ENCODE results near the gene SCEL.
A peak's percentile ranks its signal among the peaks of the same experiment; 100 is the strongest.
"Not testable (repeated sequence)": the region's sequence is repeated elsewhere in the genome, so short reads cannot be mapped to it uniquely, and the experiment has no call there.

The SCEL gene

GRCh38 chr13:77535448-77535847 lies at the start of gene SCEL:
TSS of gene SCEL (plus strand) at chr13:77535706. CDS start at chr13:77555876, 20,170 bp downstream.
- FAIRE-seq = no peak

GRCh38 chr13:77489566-77490337 lies 45.8 kb upstream of the SCEL start:
- DNase-seq (ENCODE audit: insufficient read length, low spot score) (no peak), FAIRE-seq (peak; percentile 33)

More at GRCh38 chr13:77535448-77535847, at the start of gene SCEL:
- no peak for DNase-seq (ENCODE audit: insufficient read length, low spot score)

DNA sequence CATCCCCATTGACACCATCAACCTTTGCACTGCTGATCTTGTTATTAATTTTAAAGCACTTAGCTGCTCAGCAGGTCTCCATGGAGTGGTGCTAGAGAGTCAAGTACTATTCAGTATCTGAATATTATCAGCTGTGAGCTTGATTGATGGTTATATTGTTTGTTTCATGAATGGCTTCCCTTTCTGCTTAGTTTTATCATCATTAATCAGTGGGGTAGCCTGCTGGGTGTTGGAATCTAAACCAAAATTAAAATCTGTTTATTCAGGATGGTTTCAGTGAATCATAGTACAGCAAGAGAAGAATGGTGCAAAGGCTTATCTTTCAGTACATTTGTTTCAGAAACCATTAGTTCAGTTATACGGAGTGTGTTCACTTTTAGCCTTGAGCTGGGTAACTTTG lies 42.5 kb upstream of the SCEL start:
- no peak for DNase-seq (ENCODE audit: insufficient read length, low spot score)
- FAIRE-seq = peak; percentile 64

DNA sequence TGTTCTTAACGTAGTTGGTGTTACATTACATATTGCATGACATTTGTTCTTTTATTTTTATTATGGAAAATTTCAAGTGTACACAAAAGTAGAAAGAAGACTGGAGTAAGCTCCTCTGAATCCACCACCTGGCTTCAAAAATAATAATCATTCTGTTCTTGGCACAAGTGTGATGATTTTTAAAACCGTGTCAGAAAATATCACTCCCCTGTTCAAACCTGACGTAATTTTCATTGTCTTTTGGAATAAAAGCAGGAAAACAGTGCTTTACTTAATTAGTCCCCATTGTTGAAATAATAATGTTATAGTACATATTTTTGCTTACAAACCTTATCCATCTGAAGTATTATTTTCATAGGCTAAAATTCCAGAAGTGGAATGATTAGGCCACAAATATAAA lies 41.3 kb upstream of the SCEL start:
- FAIRE-seq = no peak
- DNase-seq (ENCODE audit: insufficient read length, low spot score) = no peak

DNA sequence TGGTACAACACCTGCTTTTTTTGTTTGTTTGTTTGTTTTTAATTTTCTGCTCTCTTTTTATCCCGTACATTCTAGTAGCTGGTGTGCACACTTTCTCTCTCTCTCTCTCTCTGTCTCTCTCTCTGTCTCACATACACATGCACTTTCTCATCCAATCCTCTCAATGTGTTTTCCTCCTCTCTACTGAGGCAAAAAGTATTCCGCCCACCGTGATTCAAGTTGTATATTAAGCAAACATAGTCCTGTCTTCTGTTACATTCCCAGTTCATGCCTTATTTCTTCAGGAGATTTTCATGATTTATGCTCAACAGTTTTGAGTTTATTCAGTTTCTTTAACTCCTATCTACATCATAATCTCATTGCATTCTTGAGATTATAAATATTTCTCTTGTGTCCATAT lies 38.2 kb upstream of the SCEL start:
- DNase-seq (ENCODE audit: insufficient read length, low spot score) = no peak
- no peak for FAIRE-seq

DNA sequence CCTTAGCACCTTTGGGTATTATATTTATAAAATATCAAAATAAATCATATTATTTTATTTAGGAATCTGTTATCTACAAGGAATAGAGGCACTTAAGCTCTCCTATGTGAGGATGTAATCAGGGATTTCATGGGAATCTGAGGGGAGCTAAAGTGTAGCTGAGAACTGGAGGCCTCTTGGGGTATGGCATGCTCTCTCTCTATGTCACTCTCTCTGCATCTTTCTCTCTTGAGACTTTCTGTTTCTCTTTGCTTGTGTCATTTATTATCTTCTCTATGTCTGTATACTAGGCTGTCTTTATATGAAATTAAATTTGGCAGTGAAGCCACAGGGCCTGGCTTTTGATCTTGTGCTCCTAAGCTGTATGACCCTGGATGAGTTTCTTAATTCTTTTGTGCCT lies 37.7 kb upstream of the SCEL start:
- no peak for DNase-seq (ENCODE audit: insufficient read length, low spot score)
- FAIRE-seq = no peak

- peak; percentile 79 for FAIRE-seq
- no peak for DNase-seq (ENCODE audit: insufficient read length, low spot score)
These were observed 33.3 kb upstream of the SCEL start for GRCh38 chr13:77502104-77502720.

- FAIRE-seq (peak; percentile 81), DNase-seq (ENCODE audit: insufficient read length, low spot score) (no peak)
These were observed 32.1 kb upstream of the SCEL start for GRCh38 chr13:77503398-77503797.

DNA sequence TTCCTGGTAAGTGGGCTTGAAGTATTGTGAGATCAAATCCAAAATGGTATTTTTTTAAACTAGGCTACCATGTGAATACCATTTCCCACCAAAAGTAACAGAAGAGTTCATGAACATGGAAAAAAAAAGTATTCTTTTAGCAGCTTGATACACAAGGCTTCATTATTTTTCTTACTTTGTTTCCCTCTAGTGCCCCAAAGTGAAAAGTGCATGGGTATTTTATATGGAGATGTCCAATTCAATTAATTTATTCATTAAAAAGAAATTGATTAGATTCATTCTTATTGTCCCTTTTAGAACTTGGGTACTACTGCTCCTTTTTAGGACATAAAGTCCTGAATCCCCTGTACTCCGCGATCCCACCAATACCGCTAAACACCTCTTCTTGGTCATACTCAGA lies 28.6 kb upstream of the SCEL start:
- FAIRE-seq (no peak), DNase-seq (ENCODE audit: insufficient read length, low spot score) (no peak)

DNA sequence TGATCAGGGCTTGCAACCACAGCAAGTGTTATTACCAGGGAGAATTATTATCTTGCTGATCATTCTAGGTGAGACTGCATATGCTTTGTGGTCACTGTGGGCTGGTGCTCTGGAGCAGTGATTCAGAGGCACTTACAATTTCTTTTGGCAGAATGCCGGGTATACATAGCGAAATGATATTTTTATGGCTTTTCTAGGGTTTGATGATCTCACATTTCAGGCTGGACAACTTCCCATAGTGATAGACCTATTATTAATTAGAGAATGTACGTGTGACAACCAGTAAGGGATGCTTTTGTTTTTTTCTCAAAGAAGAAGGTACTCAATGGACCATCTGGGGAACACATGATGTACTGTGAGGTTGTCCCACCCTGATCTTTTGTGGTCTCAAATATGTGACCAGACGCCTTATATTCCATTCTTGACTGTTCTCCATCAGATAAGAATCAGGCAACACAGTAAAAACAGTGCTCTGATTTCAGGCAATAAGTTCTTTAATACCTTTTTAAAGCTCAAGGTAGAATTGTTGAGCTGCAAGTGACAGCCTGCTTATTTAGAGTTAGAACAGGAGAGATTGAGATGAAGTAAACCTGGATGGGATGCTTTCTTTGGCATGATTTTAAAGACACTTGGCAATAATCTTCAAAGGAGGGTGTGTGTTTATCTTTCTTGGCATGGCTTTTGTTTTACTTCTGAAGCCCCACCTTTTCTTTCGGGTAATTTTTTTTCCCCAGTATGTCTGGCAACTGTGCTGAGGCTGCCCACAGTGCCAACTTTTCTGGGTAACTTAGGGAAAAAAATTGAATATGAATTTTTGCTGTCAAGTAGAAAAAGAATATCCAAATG lies 27.4 kb upstream of the SCEL start:
- FAIRE-seq (no peak), DNase-seq (ENCODE audit: insufficient read length, low spot score) (no peak)

DNA sequence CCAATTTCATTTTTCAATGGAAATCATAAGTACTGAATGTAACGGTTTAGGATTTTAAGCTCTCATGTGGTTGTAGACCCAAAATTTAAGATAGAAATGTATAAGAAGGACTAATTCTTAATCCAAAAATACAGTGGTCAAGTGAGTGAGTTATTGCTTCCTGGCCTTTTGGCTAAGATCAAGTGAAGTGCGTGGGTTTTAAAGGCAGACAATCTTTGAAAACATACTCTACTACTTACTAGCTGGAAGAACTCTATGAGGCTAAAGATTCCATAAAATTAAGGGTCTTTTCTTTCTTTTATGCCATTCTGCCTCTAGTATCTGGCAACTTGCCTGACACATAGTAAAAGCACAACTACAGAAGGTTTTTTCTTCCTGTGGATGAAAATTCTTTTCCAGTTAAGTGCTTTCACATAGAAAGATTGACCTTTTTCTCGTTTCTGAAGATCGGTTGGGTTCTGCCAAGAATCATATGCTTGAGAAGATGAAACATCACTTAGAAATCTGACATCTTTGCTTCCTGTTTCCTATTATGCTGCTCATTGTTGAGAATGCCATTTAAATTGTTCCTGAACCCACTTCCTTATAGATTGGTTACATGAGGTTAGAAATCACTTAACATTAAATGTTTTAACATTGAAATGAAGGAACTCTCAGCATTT lies 26.4 kb upstream of the SCEL start:
- no peak for DNase-seq (ENCODE audit: insufficient read length, low spot score)
- peak; percentile 21 for FAIRE-seq

- DNase-seq (ENCODE audit: insufficient read length, low spot score) (no peak), FAIRE-seq (no peak)
These were observed 25.4 kb upstream of the SCEL start for GRCh38 chr13:77510156-77510555.

DNA sequence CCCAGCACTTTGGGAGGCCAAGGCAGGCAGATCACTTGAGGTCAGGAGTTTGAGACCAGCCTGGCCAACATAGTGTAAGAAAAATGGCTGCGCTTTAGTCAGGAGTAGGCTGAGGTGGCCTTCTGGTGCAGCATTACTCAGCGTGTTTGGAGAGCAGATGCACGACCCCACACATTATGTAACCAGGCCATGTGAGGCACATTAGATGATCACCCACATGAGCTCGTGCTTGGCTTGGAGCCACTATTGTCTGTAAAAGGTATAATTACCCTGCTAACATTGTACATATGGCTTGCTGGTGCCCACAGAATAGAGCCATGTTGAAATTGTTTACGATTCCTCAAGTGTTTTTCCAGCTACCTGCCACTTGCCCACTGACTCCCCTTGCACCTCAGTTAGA lies 24.0 kb upstream of the SCEL start:
- FAIRE-seq (no peak), DNase-seq (ENCODE audit: insufficient read length, low spot score) (no peak)

DNA sequence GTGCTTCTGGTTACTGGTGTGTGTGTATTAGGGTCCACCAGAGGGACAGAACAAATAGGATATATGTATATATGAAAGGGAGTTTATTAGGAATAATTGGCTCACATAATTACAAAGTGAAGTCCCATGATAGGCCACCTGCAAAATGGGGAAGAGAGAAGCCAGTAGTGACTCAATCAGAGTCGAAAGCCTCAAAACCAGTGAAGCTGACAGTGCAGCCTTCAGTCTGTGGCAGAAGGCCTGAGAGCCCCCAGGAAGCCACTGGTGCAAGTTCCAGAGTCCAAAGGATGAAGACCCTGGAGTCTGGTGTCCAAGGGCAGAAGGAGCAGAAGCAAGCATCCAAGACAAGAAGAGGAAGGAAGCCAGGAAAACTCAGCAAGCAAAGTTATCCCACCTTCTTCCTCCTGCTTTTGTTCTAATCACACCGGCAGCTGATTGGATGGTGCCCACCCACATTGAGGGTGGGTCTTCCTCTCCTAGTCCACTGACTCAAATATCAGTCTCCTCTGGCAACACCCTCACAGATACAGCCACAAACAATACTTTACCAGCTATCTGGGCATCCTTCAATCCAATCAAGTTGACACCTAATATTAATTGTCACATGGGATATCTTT lies 21.7 kb upstream of the SCEL start:
- DNase-seq (ENCODE audit: insufficient read length, low spot score) (no peak), FAIRE-seq (peak; percentile 96)

DNA sequence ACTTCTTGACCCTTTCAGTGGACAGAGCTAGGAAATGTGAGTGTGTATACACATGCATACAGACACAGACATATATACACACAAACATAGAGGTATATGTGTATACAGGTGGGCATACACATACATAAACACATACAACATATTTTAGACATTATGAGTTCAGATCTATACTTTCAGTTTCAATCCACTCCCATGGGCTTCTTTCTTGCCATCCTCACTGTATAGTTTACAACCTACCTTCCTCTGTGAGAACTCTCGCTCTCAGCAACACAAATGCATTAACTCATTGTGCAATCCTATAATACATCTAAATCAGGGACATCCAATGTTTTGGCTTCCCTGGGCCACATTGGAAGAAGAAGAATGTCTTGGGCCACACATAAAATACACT lies 21.2 kb upstream of the SCEL start:
- peak; percentile 16 for DNase-seq (ENCODE audit: insufficient read length, low spot score)
- no peak for FAIRE-seq

DNA sequence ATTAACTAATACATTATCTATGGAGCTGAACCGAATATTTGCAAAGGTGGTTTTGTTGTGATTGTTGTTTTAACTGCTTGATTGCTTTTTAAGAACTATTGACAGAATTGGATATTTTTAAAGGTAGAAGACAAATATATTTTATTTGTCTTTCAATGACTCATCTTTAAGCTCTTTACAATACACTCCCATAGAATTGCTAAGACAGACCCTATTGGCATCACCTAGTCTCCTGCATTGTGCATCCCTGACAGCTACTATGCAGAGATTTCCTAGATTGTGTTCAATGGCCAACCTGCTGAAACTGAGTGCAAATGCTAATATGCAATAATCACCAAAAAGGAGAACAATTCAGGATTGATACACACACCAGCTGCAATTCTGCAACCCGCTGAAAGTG lies 19.7 kb upstream of the SCEL start:
- DNase-seq (ENCODE audit: insufficient read length, low spot score) (no peak), FAIRE-seq (no peak)

GRCh38 chr13:77516342-77516789 lies 19.1 kb upstream of the SCEL start:
- FAIRE-seq = peak; percentile 56
- no peak for DNase-seq (ENCODE audit: insufficient read length, low spot score)

- DNase-seq (ENCODE audit: insufficient read length, low spot score) = no peak
- FAIRE-seq = no peak
These were observed 17.2 kb upstream of the SCEL start for GRCh38 chr13:77518266-77518665.

- DNase-seq (ENCODE audit: insufficient read length, low spot score); FAIRE-seq: not testable (repeated sequence)
These were observed 16.1 kb upstream of the SCEL start for GRCh38 chr13:77519396-77519795.

DNA sequence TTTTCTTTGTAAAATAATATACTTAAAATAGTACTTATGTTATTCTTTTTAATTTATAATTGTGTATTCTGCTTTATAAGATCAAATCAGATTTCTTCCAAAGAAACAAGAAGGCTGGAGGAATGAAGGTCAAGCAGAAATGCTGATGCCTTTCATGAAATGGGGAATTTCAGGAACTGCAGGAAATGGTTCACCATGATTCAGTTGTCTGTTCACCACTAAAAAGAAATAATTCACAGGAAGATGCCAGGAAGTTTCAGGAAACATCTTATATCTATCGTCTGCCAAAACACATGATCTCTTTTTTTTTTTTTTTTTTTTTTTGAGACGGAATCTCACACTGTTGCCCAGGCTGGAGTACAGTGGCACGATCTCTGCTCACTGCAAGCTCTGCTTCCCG lies 15.7 kb upstream of the SCEL start:
- DNase-seq (ENCODE audit: insufficient read length, low spot score) (no peak), FAIRE-seq (no peak)

Measured in GM19239 (cell line).